C1 segment of cervical spinal cord (tissue), 14 donors: ENCODE measurements around the gene MAST2.
"Not testable (repeated sequence)": the region's sequence is repeated elsewhere in the genome, so short reads cannot be mapped to it uniquely, and the experiment has no call there.

ENCODE experiments used
- DNase-seq, 14 donors: peaks; one replicate each; lab custom pipeline; 2025; lab: John Stamatoyannopoulos, UW

Gene MAST2

GRCh38 chr1:45892068-45892785 is 88.8 kb downstream of the MAST2 start:
- no peak for DNase-seq

- no peak for DNase-seq
These were observed 90.9 kb downstream of the MAST2 start for GRCh38 chr1:45894331-45894730.

DNA sequence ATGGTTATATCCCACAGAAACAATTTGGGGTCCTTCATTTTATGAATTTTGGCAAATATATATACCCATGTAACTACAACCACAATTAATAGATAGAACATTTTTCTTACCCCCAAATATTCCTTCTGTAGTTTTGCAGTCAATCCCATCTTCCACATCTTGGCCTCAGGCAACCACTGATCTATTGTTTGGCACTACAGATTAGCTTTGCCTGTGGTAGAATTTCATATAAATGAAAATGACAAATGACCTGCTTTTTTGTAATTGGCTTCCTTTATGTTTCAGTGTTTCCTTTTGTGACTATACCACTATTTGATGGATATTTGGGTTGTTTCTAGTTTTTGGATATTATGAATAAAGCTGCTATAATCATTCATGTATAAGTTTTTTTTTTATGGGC is 91.5 kb downstream of the MAST2 start:
- no peak for DNase-seq

- no peak for DNase-seq
These were observed 92.0 kb downstream of the MAST2 start for GRCh38 chr1:45895406-45895805.

DNA sequence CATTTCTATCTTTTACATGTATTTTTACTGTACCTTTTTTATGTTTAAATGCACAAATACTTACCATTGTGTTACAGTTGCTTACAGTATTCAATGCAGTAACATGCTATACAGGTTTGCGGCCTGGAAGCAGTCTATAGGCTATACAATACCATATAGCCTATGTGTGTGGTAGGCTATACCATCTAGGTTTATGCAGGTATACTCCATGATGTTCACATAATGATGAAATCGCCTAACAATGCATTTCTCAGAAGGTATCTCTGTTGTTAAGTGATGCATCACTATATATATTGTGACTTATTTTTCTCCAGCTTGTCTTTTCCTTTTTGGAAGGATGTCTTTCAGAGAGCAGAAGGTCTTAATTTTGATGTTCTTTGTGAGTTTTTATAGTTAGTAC is 103.5 kb downstream of the MAST2 start:
- DNase-seq: no peak

DNA sequence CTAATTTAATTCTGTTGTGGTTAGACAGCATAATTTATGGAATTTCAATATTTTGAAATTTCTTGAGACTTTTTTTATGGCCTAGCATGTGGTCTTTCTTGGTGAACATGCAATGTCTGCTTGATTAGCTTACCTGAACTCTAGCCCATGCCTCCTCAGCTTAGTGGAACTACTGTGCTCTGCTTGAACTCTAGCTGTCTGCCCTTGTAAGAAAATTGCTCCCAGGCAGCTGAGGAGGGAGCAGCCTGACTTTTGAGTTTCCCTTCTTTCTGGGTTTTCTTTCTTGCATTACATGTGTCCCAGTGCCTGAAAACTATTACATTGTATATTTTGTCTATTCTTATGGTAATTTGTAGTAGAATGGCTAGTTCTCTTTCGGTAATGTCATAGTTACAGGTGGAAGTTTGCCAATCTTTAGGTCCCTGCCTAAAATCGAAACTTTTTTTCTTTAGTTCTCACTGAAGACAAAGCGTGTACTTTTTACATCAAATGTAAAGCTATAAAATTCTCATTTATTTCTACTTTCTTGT is 105.3 kb downstream of the MAST2 start:
- no peak for DNase-seq

GRCh38 chr1:45911634-45912033 is 108.2 kb downstream of the MAST2 start:
- DNase-seq: no peak

DNA sequence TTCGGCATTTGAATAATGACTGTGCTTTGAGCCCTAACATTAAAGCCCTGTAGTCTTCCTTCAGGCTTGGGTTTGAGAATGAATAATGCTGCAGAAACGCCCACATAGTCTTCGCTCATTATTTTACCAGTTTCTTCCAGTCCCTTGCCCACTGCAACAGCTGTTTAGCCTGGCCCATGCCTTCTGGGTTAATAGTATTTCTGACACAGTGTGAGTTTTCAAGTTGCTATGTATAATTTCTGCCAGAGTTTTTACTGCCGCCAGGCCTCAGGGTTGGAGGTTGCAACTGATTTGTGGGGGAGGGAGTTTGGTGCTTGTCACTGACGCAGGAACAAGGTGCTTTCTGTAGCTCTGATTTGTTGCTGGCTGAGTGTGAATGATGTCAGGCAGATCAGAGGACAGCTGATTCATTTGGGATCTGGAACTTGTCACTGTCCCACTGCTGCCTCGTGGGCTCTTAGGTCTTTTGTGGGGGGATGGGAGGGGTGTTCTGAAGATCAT is 109.8 kb downstream of the MAST2 start:
- DNase-seq: peak in 4 of 14 donors; percentile 3 to 37 (median 11)

- peak in 1 of 14 donors; percentile 7 for DNase-seq
These were observed 110.5 kb downstream of the MAST2 start for GRCh38 chr1:45913731-45914501.

DNA sequence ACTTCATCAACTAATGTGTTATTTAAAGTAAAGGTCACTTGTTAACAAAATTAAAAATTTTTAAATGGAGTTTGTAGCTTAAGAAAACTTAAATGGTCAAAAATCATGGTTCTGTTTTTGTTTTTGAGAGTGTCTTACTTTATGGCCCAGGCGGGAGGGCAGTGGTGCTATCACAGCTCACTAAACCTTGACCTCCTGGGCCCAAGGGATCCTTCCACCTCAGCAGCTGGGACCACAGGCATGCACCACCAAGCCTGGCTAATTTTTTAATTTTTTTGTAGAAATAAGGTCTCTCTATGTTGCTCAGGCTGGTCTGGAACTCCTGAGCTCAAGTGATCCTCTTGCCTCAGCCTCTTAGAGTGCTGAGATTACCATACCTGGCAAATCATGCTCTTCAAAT is 111.4 kb downstream of the MAST2 start:
- DNase-seq: no peak

DNA sequence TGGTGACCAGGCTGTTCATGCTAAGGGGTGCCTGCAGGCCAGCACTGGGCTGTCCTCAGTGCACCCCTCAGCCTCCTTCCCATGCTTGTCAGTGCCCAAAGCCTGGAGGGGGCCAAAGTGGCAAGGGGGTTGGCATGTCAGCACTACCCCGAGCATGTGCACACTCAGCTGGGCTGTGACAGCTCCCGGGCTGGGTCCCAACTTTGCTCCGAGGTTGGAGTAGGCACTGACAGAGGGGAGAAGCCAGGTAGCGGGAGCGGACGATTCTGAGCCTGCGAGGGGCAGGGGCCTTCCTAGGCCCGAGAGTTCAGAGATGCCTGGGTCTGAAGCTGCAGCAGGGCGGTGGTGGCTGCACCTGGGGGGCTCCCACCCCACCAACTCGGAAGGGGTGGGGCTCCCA is 119.0 kb downstream of the MAST2 start:
- DNase-seq: no peak

DNA sequence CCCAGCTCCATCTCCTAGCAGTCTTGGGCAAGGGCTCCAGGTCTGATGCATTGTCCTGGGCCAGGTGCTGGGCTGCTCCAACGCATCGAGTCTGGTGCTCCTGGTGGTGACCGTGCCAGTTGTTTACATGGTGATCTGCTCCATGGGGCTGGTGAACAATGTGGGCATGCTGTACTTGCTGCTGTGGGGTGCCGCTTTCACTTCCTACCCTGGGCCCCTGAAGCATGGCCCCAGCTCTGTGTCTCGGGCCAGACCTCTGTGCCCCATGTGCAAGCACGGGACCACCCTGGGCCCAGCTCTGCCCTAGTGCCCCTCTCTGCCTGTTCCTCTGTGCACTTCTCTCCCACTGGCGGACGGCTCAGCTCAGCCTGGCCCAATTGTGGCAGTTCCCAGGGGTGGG is 119.4 kb downstream of the MAST2 start:
- no peak for DNase-seq

GRCh38 chr1:45923343-45923742 is 119.9 kb downstream of the MAST2 start:
- DNase-seq: no peak

GRCh38 chr1:45924736-45925135 is 121.3 kb downstream of the MAST2 start:
- no peak for DNase-seq

GRCh38 chr1:45925728-45926287 is 122.4 kb downstream of the MAST2 start:
- no peak for DNase-seq

DNA sequence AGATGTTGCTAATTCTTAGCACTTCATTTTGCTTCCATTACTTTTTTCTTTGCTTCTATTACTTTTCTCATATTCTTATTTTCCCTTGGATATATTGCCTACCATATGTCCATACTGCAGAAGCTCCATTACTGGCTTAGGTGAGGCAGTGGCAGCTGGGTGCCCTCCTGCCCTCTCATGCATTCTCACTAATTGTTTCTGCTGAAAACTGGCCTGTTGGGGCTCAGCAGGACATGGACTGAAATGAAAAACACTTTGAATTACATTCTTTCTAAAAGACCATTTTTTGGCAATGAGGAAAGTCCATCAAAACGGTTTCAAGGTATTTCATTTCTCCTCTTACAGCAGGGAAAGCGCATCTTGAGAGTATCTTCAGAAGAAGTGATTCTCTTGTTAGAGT is 122.9 kb downstream of the MAST2 start:
- no peak for DNase-seq

DNA sequence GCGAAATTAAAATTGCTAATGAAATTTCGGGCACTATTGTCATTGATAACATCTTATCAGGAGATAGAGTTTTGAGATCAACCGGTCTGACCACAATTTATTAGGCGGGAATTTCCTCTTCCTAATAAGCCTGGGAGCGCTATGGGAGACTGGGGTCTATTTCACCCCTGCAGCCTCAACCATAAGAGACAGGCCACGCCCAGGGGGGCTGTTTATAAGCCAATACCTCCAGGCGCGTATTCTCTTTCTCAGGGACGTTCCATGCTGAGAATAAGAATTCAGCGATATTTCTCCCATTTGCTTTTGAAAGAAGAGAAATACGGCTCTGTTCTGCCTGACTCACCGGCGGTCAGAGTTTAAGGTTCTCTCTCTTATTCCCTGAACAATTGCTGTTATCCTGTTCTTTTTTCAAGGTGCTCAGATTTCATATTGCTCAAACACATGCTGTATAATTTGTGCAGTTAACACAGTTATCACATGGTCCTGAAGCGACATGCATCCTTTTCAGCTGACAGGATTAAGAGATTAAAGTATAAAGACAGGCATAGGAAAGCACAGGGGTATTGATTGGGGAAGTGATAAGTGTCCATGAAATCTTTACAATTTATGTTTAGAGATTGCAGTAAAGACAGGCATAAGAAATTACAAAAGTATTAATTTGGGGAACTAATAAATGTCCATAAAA is 124.0 kb downstream of the MAST2 start:
- DNase-seq: not testable (repeated sequence)

GRCh38 chr1:45928486-45929205 is 125.2 kb downstream of the MAST2 start:
- DNase-seq: no peak

- DNase-seq: no peak
These were observed 125.9 kb downstream of the MAST2 start for GRCh38 chr1:45929257-45929687.

- no peak for DNase-seq
These were observed 127.1 kb downstream of the MAST2 start for GRCh38 chr1:45930258-45931150.
